ENCODE data around the gene DTNBP1. TPM values are rescaled to one million over a fixed set of nuclear protein-coding genes. Genes with fewer than 3 reads are reported as not detected.

The DTNBP1 gene
- total RNA-seq, 1 donor from 2014 or later = 17.2 TPM

GRCh38 chr6:15616261-15616660 lies 46.6 kb downstream of the DTNBP1 start:
- Mint-ChIP-seq H3K27me3 (ENCODE audit: insufficient read depth) (peaks cover 2% of the 10 kb centered on the region), H3K9me3 (no peaks in the 10 kb centered on the region), H3K27ac (no peak overlapping the region), H3K4me1 (ENCODE audit: low read depth) (peaks cover 22% of the 10 kb centered on the region), H3K36me3 (ENCODE audit: low read depth) (peaks cover 19% of the 10 kb centered on the region), H3K4me3 (no peak overlapping the region)
- no peak for DNase-seq (ENCODE audit: low spot score)
- intact Hi-C loops (cut with micrococcal nuclease) = no loop called here

- H3K4me3 Mint-ChIP-seq = no peak overlapping the region
- H3K27me3 Mint-ChIP-seq (ENCODE audit: insufficient read depth) = peaks cover 2% of the 10 kb centered on the region
- peaks cover 21% of the 10 kb centered on the region for H3K36me3 Mint-ChIP-seq (ENCODE audit: low read depth)
- peak overlapping the region; percentile 54 for H3K27ac Mint-ChIP-seq
- no peaks in the 10 kb centered on the region for H3K9me3 Mint-ChIP-seq
- H3K4me1 Mint-ChIP-seq (ENCODE audit: low read depth) = peaks cover 19% of the 10 kb centered on the region
- no peak for DNase-seq (ENCODE audit: low spot score)
- intact Hi-C loops (cut with micrococcal nuclease) = no loop called here
Observed at GRCh38 chr6:15615802-15616201, 47.0 kb downstream of the DTNBP1 start.

DNA sequence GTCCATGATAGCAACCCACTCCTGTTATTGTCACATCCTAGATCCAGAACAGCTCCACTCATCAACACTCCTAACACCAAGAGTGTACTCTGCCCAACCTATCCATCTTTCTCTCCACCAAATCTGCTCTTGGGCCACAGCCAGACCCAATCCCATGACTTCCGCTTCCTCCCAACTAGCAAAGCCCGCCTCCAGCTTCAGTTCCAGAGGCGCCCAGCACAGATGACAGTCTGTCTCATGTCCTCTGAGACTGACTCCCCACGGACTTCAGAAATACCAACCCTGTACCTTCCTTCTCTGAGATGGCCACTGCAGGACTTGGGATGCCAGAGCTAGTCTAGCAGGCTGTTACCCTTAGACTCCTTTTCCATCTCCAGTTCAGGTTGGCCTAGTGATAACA lies 48.6 kb downstream of the DTNBP1 start:
- Mint-ChIP-seq H3K4me1 (ENCODE audit: low read depth) (peaks cover 19% of the 10 kb centered on the region), H3K9me3 (no peaks in the 10 kb centered on the region), H3K27me3 (ENCODE audit: insufficient read depth) (peaks cover 2% of the 10 kb centered on the region), H3K4me3 (no peak overlapping the region), H3K27ac (no peak overlapping the region), H3K36me3 (ENCODE audit: low read depth) (peaks cover 27% of the 10 kb centered on the region)
- intact Hi-C loops (cut with micrococcal nuclease) = no loop called here
- no peak for DNase-seq (ENCODE audit: low spot score)

GRCh38 chr6:15608396-15608795 lies 54.4 kb downstream of the DTNBP1 start:
- Mint-ChIP-seq H3K9me3 (no peaks in the 10 kb centered on the region), H3K27ac (no peak overlapping the region), H3K4me1 (ENCODE audit: low read depth) (peaks cover 14% of the 10 kb centered on the region), H3K36me3 (ENCODE audit: low read depth) (peaks cover 14% of the 10 kb centered on the region), H3K27me3 (ENCODE audit: insufficient read depth) (no peaks in the 10 kb centered on the region), H3K4me3 (no peak overlapping the region)
- intact Hi-C loops (cut with micrococcal nuclease) = no loop called here
- DNase-seq (ENCODE audit: low spot score) = no peak

GRCh38 chr6:15607603-15608002 lies 55.2 kb downstream of the DTNBP1 start:
- no peaks in the 10 kb centered on the region for H3K9me3 Mint-ChIP-seq
- H3K36me3 Mint-ChIP-seq (ENCODE audit: low read depth) = peaks cover 14% of the 10 kb centered on the region
- no peaks in the 10 kb centered on the region for H3K27me3 Mint-ChIP-seq (ENCODE audit: insufficient read depth)
- H3K4me3 Mint-ChIP-seq = no peak overlapping the region
- no peak for DNase-seq (ENCODE audit: low spot score)
- intact Hi-C loops (cut with micrococcal nuclease) = no loop called here
- no peak overlapping the region for H3K27ac Mint-ChIP-seq
- H3K4me1 Mint-ChIP-seq (ENCODE audit: low read depth) = peaks cover 10% of the 10 kb centered on the region

DNA sequence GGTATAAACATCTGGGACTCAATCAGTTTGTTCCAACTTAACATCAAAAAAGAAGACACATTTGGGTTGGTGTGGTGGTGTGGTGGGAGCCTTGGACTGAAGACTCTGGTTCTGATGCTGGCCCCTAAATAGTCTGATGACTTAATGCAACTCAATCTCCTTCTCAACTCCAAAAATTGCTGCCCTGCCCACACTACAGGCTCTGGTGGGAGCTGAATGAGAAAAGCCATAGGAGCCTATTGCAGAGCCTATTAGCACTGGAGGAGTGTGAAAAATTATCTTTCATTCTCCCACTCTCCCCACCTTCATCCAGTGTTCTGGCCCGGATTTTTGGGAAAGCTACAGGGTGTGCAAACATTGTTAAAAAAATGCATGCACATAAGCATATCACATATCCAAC lies 56.5 kb downstream of the DTNBP1 start:
- Mint-ChIP-seq H3K4me3 (no peak overlapping the region), H3K9me3 (no peaks in the 10 kb centered on the region)

GRCh38 chr6:15604843-15605242 lies 58.0 kb downstream of the DTNBP1 start:
- no peaks in the 10 kb centered on the region for H3K27me3 Mint-ChIP-seq (ENCODE audit: insufficient read depth)
- peaks cover 8% of the 10 kb centered on the region for H3K36me3 Mint-ChIP-seq (ENCODE audit: low read depth)
- H3K4me1 Mint-ChIP-seq (ENCODE audit: low read depth) = no peaks in the 10 kb centered on the region

More for the DNA sequence above, 56.5 kb downstream of the DTNBP1 start:
- peaks cover under 1% of the 10 kb centered on the region for H3K4me1 Mint-ChIP-seq (ENCODE audit: low read depth)
- H3K36me3 Mint-ChIP-seq (ENCODE audit: low read depth) = peaks cover 11% of the 10 kb centered on the region
- DNase-seq (ENCODE audit: low spot score) = no peak
- no peaks in the 10 kb centered on the region for H3K27me3 Mint-ChIP-seq (ENCODE audit: insufficient read depth)
- no peak overlapping the region for H3K27ac Mint-ChIP-seq
- intact Hi-C loops (cut with micrococcal nuclease) = no loop called here

GRCh38 chr6:15602154-15602553 lies 60.7 kb downstream of the DTNBP1 start:
- intact Hi-C loops (cut with micrococcal nuclease) = no loop called here
- H3K36me3 Mint-ChIP-seq (ENCODE audit: low read depth) = peaks cover 5% of the 10 kb centered on the region
- no peaks in the 10 kb centered on the region for H3K27me3 Mint-ChIP-seq (ENCODE audit: insufficient read depth)
- no peaks in the 10 kb centered on the region for H3K4me1 Mint-ChIP-seq (ENCODE audit: low read depth)
- H3K9me3 Mint-ChIP-seq = no peaks in the 10 kb centered on the region
- DNase-seq (ENCODE audit: low spot score) = no peak
- no peak overlapping the region for H3K4me3 Mint-ChIP-seq
- H3K27ac Mint-ChIP-seq = no peak overlapping the region

More at GRCh38 chr6:15604843-15605242, 58.0 kb downstream of the DTNBP1 start:
- Mint-ChIP-seq H3K4me3 (no peak overlapping the region), H3K9me3 (no peaks in the 10 kb centered on the region), H3K27ac (no peak overlapping the region)
- intact Hi-C loops (cut with micrococcal nuclease) = no loop called here
- no peak for DNase-seq (ENCODE audit: low spot score)

DNA sequence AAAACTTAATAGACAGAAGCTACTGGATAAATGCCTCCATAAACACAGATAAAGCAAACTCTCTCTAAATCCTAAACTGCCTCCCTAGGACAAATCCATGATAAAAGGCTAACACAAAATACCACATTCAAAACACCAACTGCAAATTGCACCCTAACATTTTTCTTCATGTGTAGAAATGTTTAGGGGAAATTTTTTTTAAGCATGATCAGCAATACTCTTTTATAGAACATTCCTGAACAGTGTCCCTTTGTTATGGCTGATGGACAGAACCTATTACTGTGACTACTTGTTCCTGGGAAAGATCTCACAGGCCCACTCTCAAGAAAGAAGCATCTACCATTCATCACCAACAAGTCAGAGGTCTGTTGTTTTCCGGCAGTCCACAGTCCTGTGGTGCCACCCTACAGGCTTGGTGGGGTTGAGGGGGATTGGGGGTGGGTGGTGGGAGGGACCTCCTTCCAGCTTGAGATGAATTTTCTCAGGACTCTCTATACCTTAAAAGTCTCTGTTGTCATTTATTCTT lies 64.5 kb downstream of the DTNBP1 start:
- DNase-seq (ENCODE audit: low spot score) = no peak
- intact Hi-C loops (cut with micrococcal nuclease) = no loop called here
- Mint-ChIP-seq H3K4me1 (ENCODE audit: low read depth) (no peaks in the 10 kb centered on the region), H3K27me3 (ENCODE audit: insufficient read depth) (no peaks in the 10 kb centered on the region), H3K27ac (no peak overlapping the region), H3K4me3 (no peak overlapping the region), H3K9me3 (no peaks in the 10 kb centered on the region), H3K36me3 (ENCODE audit: low read depth) (peaks cover 9% of the 10 kb centered on the region)

DNA sequence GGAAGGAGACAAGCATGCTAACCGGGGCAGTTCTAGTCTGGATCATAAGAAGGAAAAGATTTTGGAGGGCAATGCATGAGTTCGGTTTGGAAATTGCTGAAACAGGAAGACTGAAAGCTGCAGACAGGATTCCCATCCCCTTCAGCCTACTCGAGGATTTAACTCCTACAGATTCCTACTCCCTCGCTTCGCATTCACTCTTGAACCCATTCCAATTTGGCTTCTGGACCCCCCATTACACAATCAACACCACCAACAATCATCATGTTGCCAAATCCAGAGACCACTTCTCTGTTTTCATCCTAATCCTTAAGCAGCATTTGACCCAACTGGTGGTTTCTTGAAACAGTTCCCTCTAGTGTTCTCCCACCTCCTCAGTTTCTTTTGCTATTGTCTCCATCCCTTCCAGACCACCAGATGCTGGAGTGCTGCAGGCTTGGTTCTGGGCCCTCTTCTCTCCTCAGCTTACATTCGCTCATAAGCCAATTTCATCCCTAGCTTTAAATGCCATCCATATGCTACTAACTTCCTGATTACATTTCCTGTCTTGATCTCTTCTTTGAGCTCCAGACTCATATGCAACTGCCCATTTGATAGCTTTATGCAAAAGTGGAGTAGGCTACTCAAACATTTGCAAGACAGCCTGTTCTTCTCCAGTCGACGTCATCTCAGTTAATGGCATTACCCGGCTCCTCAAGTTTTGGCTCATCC lies 66.5 kb downstream of the DTNBP1 start:
- H3K4me1 Mint-ChIP-seq (ENCODE audit: low read depth) = no peaks in the 10 kb centered on the region
- H3K4me3 Mint-ChIP-seq = no peak overlapping the region
- H3K27me3 Mint-ChIP-seq (ENCODE audit: insufficient read depth) = no peaks in the 10 kb centered on the region
- peaks cover 9% of the 10 kb centered on the region for H3K36me3 Mint-ChIP-seq (ENCODE audit: low read depth)
- no peak overlapping the region for H3K27ac Mint-ChIP-seq
- intact Hi-C loops (cut with micrococcal nuclease) = no loop called here
- no peak for DNase-seq (ENCODE audit: low spot score)
- no peaks in the 10 kb centered on the region for H3K9me3 Mint-ChIP-seq

DNA sequence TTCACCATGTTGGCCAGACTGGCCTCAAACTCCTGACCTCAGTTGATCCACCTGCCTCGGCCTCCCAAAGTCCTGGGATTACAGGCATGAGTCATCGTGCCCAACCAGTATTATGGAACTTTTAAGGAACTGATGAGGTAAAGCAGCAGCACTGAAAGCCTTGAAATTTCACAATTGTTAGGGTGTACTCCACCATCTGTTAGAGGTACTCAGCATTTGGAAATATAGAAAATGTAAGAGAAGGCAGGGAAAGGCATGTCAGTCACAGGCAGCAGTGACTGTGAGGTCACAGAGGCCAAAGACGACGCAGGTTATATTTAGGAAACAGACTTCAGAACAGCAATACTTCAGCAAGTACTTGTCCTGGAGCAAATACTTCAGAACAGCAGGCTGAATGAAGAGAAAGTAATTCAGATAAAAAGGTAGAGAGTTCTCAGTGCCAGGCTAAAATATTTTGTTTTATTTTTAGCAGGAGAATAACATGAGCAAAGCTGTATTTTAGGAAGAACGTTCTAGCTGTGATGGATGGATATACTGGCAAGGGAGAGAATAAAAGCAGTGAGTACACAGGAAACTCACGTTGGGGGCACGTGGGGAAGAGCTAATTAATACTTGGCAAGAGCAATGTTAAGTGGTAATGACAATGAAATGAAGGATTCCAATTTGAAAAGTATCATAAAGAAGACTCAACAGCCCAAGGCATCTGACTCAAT lies 67.2 kb downstream of the DTNBP1 start:
- intact Hi-C loops (cut with micrococcal nuclease) = no loop called here

DNA sequence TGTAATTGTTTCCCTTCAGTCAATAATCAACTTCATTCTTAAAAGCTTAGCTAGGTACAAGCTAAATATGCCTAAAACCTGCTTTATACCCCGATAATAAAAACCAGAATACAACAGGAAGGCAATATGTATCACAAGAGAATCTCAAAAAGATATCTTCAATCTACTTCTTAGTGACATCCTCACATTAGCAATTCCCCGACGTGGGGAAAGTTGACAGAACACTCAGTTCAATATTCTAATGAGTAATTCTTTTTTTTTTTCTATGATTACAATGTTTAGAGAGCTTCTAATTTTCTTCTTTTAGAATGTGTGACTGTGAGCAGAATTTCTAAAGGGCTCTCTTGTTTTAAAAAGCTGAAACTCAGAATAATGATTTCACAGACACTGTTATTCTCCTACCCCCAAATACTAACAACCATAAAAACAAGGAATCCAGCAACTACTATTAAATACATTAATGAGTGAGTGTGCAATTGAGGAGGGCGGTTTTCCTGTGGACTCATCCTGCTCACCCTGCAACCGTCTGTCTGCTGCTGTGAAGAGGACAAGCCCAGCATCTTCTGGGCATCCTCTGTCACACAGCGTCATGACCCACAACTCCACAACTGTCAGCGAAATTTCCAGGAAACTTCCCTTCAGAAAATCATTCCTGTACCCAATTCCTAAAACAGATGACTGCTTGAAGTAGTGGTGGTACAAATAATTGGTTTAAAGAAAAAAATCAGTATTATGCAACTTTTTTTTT lies 68.1 kb downstream of the DTNBP1 start:
- DNase-seq (ENCODE audit: low spot score) = no peak
- H3K27ac Mint-ChIP-seq = no peak overlapping the region
- no peaks in the 10 kb centered on the region for H3K27me3 Mint-ChIP-seq (ENCODE audit: insufficient read depth)
- H3K4me3 Mint-ChIP-seq = no peak overlapping the region
- no peaks in the 10 kb centered on the region for H3K9me3 Mint-ChIP-seq
- intact Hi-C loops (cut with micrococcal nuclease) = no loop called here
- H3K36me3 Mint-ChIP-seq (ENCODE audit: low read depth) = peaks cover 8% of the 10 kb centered on the region
- H3K4me1 Mint-ChIP-seq (ENCODE audit: low read depth) = peaks cover 8% of the 10 kb centered on the region

More for the DNA sequence above, 67.2 kb downstream of the DTNBP1 start:
- H3K27me3 Mint-ChIP-seq (ENCODE audit: insufficient read depth) = no peaks in the 10 kb centered on the region
- no peaks in the 10 kb centered on the region for H3K4me1 Mint-ChIP-seq (ENCODE audit: low read depth)
- no peak for DNase-seq (ENCODE audit: low spot score)
- H3K27ac Mint-ChIP-seq = no peak overlapping the region
- H3K9me3 Mint-ChIP-seq = no peaks in the 10 kb centered on the region
- H3K4me3 Mint-ChIP-seq = no peak overlapping the region
- H3K36me3 Mint-ChIP-seq (ENCODE audit: low read depth) = peaks cover 9% of the 10 kb centered on the region

- intact Hi-C loops (cut with micrococcal nuclease) = no loop called here
- H3K4me1 Mint-ChIP-seq (ENCODE audit: low read depth) = peaks cover 17% of the 10 kb centered on the region
- DNase-seq (ENCODE audit: low spot score) = no peak
- H3K4me3 Mint-ChIP-seq = no peak overlapping the region
- no peaks in the 10 kb centered on the region for H3K9me3 Mint-ChIP-seq
- no peak overlapping the region for H3K27ac Mint-ChIP-seq
- no peaks in the 10 kb centered on the region for H3K27me3 Mint-ChIP-seq (ENCODE audit: insufficient read depth)
- peaks cover 10% of the 10 kb centered on the region for H3K36me3 Mint-ChIP-seq (ENCODE audit: low read depth)
Observed at GRCh38 chr6:15593798-15594197, 69.0 kb downstream of the DTNBP1 start.

Data from activated T-helper 1 cell treated with anti-CD3 and anti-CD28 coated beads, Interleukin-12 subunit alpha, Interleukin-12 subunit beta, Interleukin-2, Interleukin-4 antibody, amounts not matched to agents 30 ng/mL and 10 ng/mL and 1 ng/mL, durations not matched to agents 14 hours and 24 hours and 36 hours (primary cell).